SK-N-SH (cell line): ENCODE data around the gene GATA2.

ENCODE experiments used
- EZH2phosphoT487 ChIP-seq: fragments of 200-600 bp; sonication (generic); IDR thresholded peaks from 2 replicates; pipeline ENCODE4 v1.6.1; 2017; ENCODE audit warnings: low read depth, mixed run types, mild to moderate bottlenecking, antibody characterized with exemption, moderate library complexity, borderline replicate concordance
- GATA2 ChIP-seq: sonication (generic); formaldehyde crosslinking; IDR thresholded peaks from 2 replicates; pipeline ENCODE4 v1.5.0; 2020; ENCODE audit warnings: mild to moderate bottlenecking, missing genetic modification reagents
- JUND ChIP-seq: IDR thresholded peaks from 2 replicates; pipeline ENCODE4 v1.4.0; 2012
- MEF2A ChIP-seq: IDR thresholded peaks from 2 replicates; pipeline ENCODE4 v1.4.0; 2012; ENCODE audit warnings: low read depth, borderline replicate concordance
- NFIC ChIP-seq: IDR thresholded peaks from 2 replicates; pipeline ENCODE4 v1.4.0; 2012; ENCODE audit warnings: borderline replicate concordance
- POLR2AphosphoS5 ChIP-seq: IDR thresholded peaks from 2 replicates; pipeline ENCODE4 v1.6.1; 2012; ENCODE audit warnings: low read depth, low read length
- RCOR1 ChIP-seq: fragments of 150-350 bp; IDR thresholded peaks from 2 replicates; pipeline ENCODE4 v1.6.1; 2017; ENCODE audit warnings: antibody characterized with exemption, low read length
- RFX5 ChIP-seq: IDR thresholded peaks from 2 replicates; pipeline ENCODE4 v1.6.1; 2012; ENCODE audit warnings: mild to moderate bottlenecking, improper control_type of control experiment, low read length
- TF ChIP-seq, protein P1 (sequence below): fragments of 200-600 bp; sonication (generic); IDR thresholded peaks from 2 replicates; pipeline ENCODE4 v1.6.1; 2017; ENCODE audit warnings: antibody characterized with exemption, mild to moderate bottlenecking, moderate library complexity
- TF ChIP-seq, protein P2 (sequence below): IDR thresholded peaks from 2 replicates; pipeline ENCODE4; 2012
- TF ChIP-seq, protein P3 (sequence below): IDR thresholded peaks from 2 replicates; pipeline ENCODE4 v1.6.1; 2012; ENCODE audit warnings: mild to moderate bottlenecking, low read depth, low read length, moderate library complexity

DNA sequence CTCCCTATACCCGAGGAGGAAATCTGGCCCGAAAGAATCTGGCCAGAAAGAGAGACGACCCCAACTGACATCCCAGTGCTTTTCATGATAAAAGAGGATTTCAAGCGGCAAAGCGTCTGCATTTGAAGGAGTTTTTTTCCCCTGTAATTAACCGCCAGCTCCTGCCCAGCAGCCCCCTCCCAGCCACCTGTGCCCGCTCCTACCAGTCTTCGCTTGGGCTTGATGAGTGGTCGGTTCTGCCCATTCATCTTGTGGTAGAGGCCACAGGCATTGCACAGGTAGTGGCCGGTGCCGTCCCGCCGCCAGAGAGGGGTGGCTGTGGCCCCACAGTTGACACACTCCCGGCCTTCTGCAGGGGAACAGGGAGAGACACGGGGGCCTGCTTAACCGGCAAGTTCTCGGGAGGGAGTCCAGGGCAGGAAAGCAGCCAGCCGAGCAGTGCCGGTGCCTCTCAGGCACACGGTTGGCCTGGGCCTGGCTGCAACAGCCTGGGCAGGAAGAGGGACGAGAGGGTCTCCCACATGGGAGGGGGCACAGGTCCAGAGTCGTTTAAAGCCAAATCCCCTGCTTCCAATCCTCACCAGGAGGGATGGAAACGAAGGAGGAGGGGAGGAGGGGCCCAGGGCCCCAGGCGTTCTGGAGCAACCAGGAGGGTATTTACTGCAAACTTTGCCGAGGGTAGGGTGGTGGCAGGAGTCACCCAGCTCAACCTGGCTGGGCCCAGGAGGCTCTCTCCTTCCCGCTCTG lies 9.2 kb downstream of the GATA2 start:
- TF ChIP-seq JUND (no peak), POLR2AphosphoS5 (no peak), GATA2 (no peak), RFX5 (no peak), RCOR1 (no peak), EZH2phosphoT487 (no peak), NFIC (no peak), MEF2A (no peak)
- TF ChIP-seq, protein P1, sequence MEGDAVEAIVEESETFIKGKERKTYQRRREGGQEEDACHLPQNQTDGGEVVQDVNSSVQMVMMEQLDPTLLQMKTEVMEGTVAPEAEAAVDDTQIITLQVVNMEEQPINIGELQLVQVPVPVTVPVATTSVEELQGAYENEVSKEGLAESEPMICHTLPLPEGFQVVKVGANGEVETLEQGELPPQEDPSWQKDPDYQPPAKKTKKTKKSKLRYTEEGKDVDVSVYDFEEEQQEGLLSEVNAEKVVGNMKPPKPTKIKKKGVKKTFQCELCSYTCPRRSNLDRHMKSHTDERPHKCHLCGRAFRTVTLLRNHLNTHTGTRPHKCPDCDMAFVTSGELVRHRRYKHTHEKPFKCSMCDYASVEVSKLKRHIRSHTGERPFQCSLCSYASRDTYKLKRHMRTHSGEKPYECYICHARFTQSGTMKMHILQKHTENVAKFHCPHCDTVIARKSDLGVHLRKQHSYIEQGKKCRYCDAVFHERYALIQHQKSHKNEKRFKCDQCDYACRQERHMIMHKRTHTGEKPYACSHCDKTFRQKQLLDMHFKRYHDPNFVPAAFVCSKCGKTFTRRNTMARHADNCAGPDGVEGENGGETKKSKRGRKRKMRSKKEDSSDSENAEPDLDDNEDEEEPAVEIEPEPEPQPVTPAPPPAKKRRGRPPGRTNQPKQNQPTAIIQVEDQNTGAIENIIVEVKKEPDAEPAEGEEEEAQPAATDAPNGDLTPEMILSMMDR, result no peak
- TF ChIP-seq, protein P2, sequence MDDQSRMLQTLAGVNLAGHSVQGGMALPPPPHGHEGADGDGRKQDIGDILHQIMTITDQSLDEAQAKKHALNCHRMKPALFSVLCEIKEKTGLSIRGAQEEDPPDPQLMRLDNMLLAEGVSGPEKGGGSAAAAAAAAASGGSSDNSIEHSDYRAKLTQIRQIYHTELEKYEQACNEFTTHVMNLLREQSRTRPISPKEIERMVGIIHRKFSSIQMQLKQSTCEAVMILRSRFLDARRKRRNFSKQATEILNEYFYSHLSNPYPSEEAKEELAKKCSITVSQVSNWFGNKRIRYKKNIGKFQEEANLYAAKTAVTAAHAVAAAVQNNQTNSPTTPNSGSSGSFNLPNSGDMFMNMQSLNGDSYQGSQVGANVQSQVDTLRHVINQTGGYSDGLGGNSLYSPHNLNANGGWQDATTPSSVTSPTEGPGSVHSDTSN, result no peak
- TF ChIP-seq, protein P3, sequence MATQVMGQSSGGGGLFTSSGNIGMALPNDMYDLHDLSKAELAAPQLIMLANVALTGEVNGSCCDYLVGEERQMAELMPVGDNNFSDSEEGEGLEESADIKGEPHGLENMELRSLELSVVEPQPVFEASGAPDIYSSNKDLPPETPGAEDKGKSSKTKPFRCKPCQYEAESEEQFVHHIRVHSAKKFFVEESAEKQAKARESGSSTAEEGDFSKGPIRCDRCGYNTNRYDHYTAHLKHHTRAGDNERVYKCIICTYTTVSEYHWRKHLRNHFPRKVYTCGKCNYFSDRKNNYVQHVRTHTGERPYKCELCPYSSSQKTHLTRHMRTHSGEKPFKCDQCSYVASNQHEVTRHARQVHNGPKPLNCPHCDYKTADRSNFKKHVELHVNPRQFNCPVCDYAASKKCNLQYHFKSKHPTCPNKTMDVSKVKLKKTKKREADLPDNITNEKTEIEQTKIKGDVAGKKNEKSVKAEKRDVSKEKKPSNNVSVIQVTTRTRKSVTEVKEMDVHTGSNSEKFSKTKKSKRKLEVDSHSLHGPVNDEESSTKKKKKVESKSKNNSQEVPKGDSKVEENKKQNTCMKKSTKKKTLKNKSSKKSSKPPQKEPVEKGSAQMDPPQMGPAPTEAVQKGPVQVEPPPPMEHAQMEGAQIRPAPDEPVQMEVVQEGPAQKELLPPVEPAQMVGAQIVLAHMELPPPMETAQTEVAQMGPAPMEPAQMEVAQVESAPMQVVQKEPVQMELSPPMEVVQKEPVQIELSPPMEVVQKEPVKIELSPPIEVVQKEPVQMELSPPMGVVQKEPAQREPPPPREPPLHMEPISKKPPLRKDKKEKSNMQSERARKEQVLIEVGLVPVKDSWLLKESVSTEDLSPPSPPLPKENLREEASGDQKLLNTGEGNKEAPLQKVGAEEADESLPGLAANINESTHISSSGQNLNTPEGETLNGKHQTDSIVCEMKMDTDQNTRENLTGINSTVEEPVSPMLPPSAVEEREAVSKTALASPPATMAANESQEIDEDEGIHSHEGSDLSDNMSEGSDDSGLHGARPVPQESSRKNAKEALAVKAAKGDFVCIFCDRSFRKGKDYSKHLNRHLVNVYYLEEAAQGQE, result no peak
